NB4 (cell line): ENCODE measurements around the gene PHYHIPL.

Source experiments
- DNase-seq: peaks from one replicate; pipeline ENCODE4 v3.0.0; 2010; ENCODE audit warnings: low read depth
- H3K4me3 ChIP-seq: one replicate; pipeline ENCODE4 v1.5.1; 2011; ENCODE audit warnings: mild to moderate bottlenecking, low read depth, low read length, moderate library complexity
- CTCF ChIP-seq: IDR thresholded peaks from one replicate; pipeline ENCODE4 v1.5.1; 2012; ENCODE audit warnings: low read depth, low read length
- MAX ChIP-seq: IDR thresholded peaks from 2 replicates; pipeline ENCODE4 v1.6.1; 2011; ENCODE audit warnings: low read depth, low read length
- MYC ChIP-seq: IDR thresholded peaks from 2 replicates; pipeline ENCODE4 v1.6.1; 2011; ENCODE audit warnings: low read depth, low read length
- POLR2A ChIP-seq: IDR thresholded peaks from 2 replicates; pipeline ENCODE4 v1.6.1; 2011; ENCODE audit warnings: mild to moderate bottlenecking; ENCODE audit not compliant: insufficient read length; ENCODE audit errors: extremely low read depth

The PHYHIPL gene

GRCh38 chr10:59255463-59255862, 79.0 kb downstream of the PHYHIPL start:
- TF ChIP-seq MYC (no peak), CTCF (no peak), MAX (no peak), POLR2A (no peak)
- no peak overlapping the region for H3K4me3 ChIP-seq
- DNase-seq: no peak

GRCh38 chr10:59257224-59257623, 80.8 kb downstream of the PHYHIPL start:
- TF ChIP-seq POLR2A (no peak), MYC (no peak), CTCF (no peak), MAX (no peak)
- no peak overlapping the region for H3K4me3 ChIP-seq
- no peak for DNase-seq

- no peak for TF ChIP-seq MAX
- no peak for TF ChIP-seq MYC
- TF ChIP-seq CTCF: no peak
- no peak for TF ChIP-seq POLR2A
- no peak overlapping the region for H3K4me3 ChIP-seq
- no peak for DNase-seq
These were observed 82.4 kb downstream of the PHYHIPL start for GRCh38 chr10:59258890-59259289.

GRCh38 chr10:59265141-59265540, 88.7 kb downstream of the PHYHIPL start:
- TF ChIP-seq CTCF (no peak), MAX (peak; percentile 33; the same call in 1 of the 2 replicates)
- peak; percentile 5 for DNase-seq

GRCh38 chr10:59266321-59266720, 89.9 kb downstream of the PHYHIPL start:
- no peak for DNase-seq
- TF ChIP-seq CTCF (no peak), MAX (no peak), MYC (no peak), POLR2A (no peak)
- H3K4me3 ChIP-seq: no peak overlapping the region

More at GRCh38 chr10:59265141-59265540, 88.7 kb downstream of the PHYHIPL start:
- H3K4me3 ChIP-seq: no peak overlapping the region

- H3K4me3 ChIP-seq: no peak overlapping the region
- TF ChIP-seq CTCF (no peak), MYC (no peak), POLR2A (no peak), MAX (no peak)
- no peak for DNase-seq
These were observed 92.0 kb downstream of the PHYHIPL start for GRCh38 chr10:59268460-59268859.
